NB4 (cell line): ENCODE measurements around the gene TPRA1.

Source experiments
- MYC ChIP-seq: IDR thresholded peaks from 2 replicates; pipeline ENCODE4 v1.6.1; 2011; ENCODE audit warnings: low read depth, low read length
- POLR2A ChIP-seq: IDR thresholded peaks from 2 replicates; pipeline ENCODE4 v1.6.1; 2011; ENCODE audit warnings: mild to moderate bottlenecking; ENCODE audit not compliant: insufficient read length; ENCODE audit errors: extremely low read depth
- TF ChIP-seq, protein P1 (sequence below): IDR thresholded peaks from one replicate; pipeline ENCODE4 v1.5.1; 2012; ENCODE audit warnings: low read depth, low read length
- TF ChIP-seq, protein P2 (sequence below): IDR thresholded peaks from 2 replicates; pipeline ENCODE4 v1.6.1; 2011; ENCODE audit warnings: low read depth, low read length

DNA sequence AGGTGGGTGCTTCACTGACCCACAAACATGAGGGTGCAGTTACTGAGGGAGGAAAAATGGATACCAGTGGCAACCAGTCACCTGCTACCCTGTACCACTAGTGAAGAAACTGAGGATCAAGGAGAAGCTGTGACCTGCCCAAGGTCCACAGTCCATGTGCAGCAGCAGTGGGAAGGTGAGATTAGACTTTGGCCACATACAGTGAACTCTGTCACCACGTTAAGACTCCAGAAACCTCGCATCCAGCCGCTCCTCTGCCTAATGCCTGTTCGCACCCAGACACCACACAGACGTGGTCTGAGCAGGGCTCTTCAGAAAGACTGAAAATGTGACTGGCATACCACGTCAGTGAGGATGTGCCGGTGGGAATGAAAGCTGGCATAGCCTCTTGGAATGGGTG lies 20.0 kb downstream of the TPRA1 start:
- TF ChIP-seq POLR2A (no peak), MYC (no peak)
- TF ChIP-seq, protein P1, sequence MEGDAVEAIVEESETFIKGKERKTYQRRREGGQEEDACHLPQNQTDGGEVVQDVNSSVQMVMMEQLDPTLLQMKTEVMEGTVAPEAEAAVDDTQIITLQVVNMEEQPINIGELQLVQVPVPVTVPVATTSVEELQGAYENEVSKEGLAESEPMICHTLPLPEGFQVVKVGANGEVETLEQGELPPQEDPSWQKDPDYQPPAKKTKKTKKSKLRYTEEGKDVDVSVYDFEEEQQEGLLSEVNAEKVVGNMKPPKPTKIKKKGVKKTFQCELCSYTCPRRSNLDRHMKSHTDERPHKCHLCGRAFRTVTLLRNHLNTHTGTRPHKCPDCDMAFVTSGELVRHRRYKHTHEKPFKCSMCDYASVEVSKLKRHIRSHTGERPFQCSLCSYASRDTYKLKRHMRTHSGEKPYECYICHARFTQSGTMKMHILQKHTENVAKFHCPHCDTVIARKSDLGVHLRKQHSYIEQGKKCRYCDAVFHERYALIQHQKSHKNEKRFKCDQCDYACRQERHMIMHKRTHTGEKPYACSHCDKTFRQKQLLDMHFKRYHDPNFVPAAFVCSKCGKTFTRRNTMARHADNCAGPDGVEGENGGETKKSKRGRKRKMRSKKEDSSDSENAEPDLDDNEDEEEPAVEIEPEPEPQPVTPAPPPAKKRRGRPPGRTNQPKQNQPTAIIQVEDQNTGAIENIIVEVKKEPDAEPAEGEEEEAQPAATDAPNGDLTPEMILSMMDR = no peak
- TF ChIP-seq, protein P2, sequence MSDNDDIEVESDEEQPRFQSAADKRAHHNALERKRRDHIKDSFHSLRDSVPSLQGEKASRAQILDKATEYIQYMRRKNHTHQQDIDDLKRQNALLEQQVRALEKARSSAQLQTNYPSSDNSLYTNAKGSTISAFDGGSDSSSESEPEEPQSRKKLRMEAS = no peak
